ENCODE data around the gene NCKAP5.
"Not testable (repeated sequence)": the region's sequence is repeated elsewhere in the genome, so short reads cannot be mapped to it uniquely, and the experiment has no call there.

NCKAP5 gene

DNA sequence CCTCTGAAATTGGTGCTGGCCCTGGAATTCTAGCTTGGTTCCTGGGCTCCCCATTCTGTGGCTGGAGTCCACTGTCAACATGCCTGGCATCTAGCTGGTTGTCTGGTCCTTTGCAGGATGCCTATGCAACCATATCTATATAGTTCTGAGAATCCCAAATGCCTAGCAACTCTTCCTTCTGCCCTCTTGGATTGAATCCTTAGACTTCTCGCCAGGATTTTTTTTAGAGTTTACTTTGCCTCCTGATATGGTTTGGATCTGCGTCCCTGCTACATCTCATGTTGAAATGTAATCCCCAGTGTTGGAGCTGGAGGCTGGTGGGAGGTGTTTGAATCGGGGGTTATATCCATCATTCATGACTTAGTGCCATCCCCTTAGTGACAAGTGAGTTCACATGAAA lies 833.3 kb downstream of the NCKAP5 start:
- no peak for DNase-seq

- DNase-seq: no peak
These were observed 835.2 kb downstream of the NCKAP5 start for GRCh38 chr2:132733094-132733493.

GRCh38 chr2:132732694-132733093 lies 835.6 kb downstream of the NCKAP5 start:
- no peak for DNase-seq

DNA sequence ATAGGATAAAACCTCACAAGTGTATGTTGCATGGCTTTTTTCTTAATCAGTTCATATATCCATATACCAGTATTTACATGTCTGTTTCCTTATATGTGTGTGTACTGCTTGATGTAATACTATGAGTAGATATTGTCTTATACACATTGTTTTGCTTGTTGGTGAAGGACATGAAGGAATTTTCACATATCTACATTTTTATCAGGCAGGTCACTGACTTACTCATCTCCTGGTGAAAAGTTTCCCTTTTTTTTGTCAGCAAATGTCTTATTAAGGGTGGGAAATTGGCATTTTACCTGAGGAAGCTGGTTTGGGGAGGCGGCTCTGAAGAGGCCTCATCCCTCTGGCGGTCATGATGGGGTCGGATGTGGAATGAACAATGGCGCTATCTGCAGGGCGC lies 836.8 kb downstream of the NCKAP5 start:
- DNase-seq: no peak

- DNase-seq: no peak
These were observed 837.7 kb downstream of the NCKAP5 start for GRCh38 chr2:132730611-132731010.

GRCh38 chr2:132729522-132729921 lies 838.7 kb downstream of the NCKAP5 start:
- DNase-seq: no peak

DNA sequence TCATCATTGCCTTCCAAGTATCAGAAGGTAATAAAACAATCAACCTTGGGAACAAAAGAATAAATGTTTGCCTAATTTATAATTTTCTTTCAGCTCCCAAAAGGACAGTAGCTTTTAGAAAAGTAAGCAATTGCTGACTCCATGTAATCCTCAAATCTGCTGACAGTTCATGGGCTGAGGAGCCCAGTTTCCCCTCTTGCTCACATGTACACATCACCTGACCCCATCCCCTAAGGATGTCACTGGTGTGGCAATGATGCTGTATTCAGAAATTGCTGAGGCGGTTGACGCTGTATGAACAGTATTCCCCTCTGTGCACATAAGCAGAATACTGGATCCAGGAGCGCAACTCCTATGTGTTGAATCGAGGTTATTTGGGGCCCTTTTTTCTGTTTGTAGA lies 842.1 kb downstream of the NCKAP5 start:
- no peak for DNase-seq

DNA sequence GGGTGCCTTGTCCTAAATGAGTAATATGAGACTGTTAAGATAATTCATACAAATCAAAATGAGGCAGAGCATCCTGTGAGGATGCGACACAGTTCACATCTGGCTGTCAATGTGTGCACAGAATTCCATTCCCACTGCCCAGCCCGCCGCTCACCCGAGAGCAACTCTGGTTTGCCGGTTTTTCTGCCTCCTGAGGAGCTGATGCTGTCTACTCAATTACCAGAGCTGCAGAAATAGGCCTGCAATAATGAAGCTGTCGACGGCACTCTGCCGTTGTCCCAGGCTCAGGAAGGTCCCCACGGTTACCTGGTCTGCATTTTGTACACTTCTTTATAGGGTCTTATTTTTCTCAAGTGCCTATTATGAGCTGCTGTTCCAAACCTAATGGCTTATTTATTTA lies 842.5 kb downstream of the NCKAP5 start:
- DNase-seq: no peak

DNA sequence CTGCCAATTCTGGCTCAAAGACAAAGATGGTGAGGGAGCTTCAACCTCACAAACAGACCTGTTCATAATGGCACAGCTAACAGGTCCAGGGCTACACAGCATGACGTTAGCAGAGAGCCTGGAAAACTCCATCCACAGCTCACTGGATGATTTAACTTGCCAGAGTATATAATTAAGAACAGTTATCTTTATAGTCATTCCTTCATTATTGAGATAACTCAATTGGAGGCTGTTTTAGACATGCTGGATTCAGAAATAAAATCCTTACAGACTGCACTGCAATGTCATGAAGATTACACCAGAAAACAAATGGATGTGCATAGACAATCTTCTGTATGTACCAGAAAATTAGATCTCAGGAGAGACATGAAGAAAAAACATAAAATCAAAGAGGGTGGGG lies 843.1 kb downstream of the NCKAP5 start:
- DNase-seq: no peak

- DNase-seq: no peak
These were observed 846.3 kb downstream of the NCKAP5 start for GRCh38 chr2:132721938-132722337.

DNA sequence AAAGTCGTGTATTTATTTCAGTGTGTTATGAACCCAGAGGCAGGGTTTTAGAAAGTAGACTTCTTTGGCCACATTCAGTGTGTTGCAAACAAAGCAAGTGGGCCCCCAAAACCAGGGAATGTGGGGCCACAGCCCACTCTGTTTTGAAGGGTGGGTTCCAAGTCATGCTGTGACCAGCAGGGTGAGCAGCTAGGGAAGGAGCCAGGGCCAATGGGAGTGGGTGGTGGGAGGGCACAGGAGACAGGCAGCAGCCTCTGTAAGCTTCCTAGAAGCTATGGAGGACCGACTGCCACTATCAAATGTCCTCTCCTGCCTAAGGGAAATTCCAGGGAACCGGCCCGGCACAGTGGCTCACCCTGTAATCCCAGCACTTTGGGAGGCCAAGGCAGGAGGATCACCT lies 847.9 kb downstream of the NCKAP5 start:
- no peak for DNase-seq

DNA sequence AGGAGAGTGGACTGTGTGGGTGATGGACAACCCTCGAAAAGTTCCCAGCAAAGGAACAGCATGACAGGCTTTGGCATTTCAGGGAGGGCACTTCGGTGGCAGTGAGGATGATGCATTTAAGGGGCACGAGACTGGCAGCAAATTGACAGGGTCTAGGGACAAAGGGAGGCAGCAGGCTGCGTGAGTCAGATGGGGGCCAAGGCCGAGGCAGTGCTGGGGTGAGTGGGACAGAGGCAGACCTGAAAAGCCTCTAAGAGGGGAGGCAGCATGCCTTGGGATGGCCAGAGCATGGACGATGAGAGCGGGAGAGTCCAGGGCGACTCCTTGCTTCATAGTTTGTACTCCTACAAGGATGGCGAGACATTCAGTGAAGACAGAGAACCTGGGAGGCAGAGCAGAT lies 848.8 kb downstream of the NCKAP5 start:
- no peak for DNase-seq

DNA sequence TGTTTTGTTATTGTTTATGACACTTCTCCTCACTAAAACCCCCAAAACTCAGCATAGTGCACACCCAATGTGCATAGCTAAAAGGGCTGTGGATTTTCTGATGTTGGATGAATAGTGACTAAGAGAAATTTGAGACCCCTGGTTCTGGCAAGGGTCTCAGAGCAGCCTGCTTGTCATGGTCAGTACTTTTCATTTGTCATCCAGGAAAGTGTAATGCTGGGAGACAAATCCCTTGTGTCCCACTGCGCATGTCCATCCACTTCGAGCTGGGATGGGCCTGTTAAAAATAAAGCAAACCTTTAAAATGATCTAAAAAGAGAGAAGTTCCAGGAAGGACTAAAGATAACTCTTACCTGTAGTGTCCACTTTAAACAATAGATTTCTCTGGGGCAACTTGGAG lies 851.3 kb downstream of the NCKAP5 start:
- no peak for DNase-seq

GRCh38 chr2:132715386-132716351 lies 852.6 kb downstream of the NCKAP5 start:
- no peak for DNase-seq

DNA sequence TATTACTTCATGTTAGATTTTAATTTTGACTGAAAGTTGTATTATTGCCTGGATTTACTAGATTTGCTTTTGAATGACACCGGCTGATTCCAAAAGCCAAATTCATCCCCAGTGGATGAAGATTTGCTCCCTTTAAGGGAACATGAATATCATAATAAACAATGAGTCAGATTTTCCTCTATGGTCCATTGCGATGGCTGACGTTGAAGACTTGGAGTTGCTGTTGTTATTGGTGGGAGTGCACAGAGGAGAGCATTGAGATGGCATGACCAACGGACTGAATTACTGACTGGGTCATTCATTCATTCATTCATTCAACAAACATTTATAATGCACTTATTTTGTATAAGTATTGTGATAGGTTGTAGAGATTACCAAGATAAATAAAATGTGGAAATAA lies 864.9 kb downstream of the NCKAP5 start:
- no peak for DNase-seq

- DNase-seq: no peak
These were observed 866.5 kb downstream of the NCKAP5 start for GRCh38 chr2:132701810-132702209.

DNA sequence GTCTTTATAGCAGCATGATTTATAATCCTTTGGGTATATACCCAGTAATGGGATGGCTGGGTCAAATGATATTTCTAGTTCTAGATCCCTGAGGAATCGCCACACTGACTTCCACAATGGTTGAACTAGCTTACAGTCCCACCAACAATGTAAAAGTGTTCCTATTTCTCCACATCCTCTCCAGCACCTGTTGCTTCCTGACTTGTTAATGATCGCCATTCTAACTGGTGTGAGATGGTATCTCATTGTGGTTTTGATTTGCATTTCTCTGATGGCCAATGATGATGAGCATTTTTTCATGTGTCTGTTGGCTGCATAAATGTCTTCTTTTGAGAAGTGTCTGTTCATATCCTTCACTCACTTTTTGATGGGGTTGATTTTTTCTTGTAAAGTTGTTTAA lies 868.5 kb downstream of the NCKAP5 start:
- not testable (repeated sequence) for DNase-seq

- not testable (repeated sequence) for DNase-seq
These were observed 869.9 kb downstream of the NCKAP5 start for GRCh38 chr2:132698347-132698746.

- no peak for DNase-seq
These were observed 870.6 kb downstream of the NCKAP5 start for GRCh38 chr2:132697556-132698205.

DNA sequence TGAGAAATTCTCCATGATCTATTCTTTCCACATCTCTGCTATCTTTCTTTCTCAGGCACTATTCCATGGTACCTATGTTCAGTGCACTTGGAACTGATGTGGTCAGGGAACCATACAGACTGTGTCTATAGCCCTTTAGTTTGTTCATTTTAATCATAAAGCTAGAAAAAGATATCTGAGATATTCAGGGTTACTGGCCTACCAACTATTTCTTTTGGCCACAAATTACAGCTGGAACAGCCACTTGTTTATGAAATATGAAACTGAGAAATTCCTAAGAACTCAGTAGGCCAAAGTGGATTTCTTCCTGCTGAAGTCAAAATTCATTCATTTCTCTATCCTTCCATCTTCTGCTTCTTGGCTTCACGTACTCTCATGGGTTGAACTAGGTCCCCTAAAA lies 875.4 kb downstream of the NCKAP5 start:
- no peak for DNase-seq

DNA sequence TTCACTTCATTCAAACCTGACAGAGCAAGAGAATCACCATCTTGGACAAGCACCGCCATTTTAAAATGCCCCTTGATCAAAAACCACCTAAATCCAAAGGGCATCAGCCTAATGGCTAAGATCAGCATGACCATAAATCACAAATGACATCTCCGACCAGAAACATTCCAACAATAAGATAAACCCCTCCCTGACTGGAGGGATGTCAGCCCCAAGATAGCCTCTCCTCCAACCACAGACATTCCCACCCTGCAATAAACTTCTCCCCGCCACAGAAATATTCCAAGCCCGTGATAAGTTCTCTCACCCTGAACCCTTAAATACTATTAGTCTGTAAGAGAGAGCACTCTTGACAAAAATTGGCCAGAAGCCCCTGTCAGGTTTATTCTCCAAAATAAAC lies 876.7 kb downstream of the NCKAP5 start:
- DNase-seq: no peak

GRCh38 chr2:132690664-132691303 lies 877.5 kb downstream of the NCKAP5 start:
- DNase-seq: no peak

- no peak for DNase-seq
These were observed 886.5 kb downstream of the NCKAP5 start for GRCh38 chr2:132681766-132682165.

DNA sequence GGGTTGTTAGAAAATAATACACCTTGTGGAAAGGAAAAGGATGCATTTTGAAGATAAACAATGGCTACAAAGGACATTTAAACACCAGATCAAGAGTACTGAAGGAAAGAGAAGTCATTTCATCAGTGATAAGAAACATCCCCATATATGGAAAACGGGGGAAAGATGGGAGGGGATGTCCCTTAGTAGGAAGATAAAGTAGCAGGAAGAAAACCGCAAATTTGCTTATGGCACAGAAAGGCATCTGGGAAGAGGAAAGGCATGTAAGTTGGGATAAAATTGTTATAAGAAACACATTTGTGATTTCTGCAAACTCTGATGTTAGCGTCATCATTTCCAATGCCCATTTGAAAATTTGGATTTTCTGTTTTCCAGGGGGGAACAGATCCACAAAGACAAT lies 887.7 kb downstream of the NCKAP5 start:
- DNase-seq: no peak
